Caco-2 (cell line): ENCODE measurements around the gene C4orf50. TPM values are rescaled to one million over a fixed set of nuclear protein-coding genes. Genes with fewer than 3 reads are reported as not detected.

Source experiments
- BruUV-seq: library from RNA; stranded (reverse); fragments of 400-500 nt; replicated peaks from 2 replicates; lab custom pipeline; 2021; lab: Mats Ljungman, UMichigan
- CTCF ChIA-PET: fragments of 300-600 bp; sonication (Branson Sonifier 250); formaldehyde crosslinking; loops from one replicate; lab custom pipeline; 2022; ENCODE audit warnings: antibody characterized with exemption; lab: Charles Lee
- POLR2A ChIA-PET: fragments of 300-600 bp; sonication (Branson Sonifier 250); formaldehyde crosslinking; loops from one replicate; lab custom pipeline; 2022; ENCODE audit warnings: antibody characterized with exemption; lab: Charles Lee
- DNase-seq, 2 experiments: peaks; one replicate each; pipeline versions ENCODE4 v3.0.0 to v3.0.0-alpha.2; 2020 to 2022
- H3K27me3 ChIP-seq: replicated peaks from 2 replicates; pipeline ENCODE4 v1.6.0; 2011; ENCODE audit warnings: low read length; ENCODE audit not compliant: control insufficient read depth, insufficient read depth
- H3K36me3 ChIP-seq: 2 replicates; pipeline ENCODE4 v1.5.1; 2011; ENCODE audit warnings: low read length; ENCODE audit not compliant: control insufficient read depth, insufficient read depth
- H3K4me1 ChIP-seq: fragments of 250-450 bp; sonication (Bioruptor Pico); 2 replicates; pipeline ENCODE4 v1.5.1; 2020; ENCODE audit warnings: mild to moderate bottlenecking
- H3K4me3 ChIP-seq: 2 replicates; pipeline ENCODE4 v1.5.1; 2011; ENCODE audit warnings: low read depth, mild to moderate bottlenecking, control low read depth, low read length
- H3K9me3 ChIP-seq: fragments of 250-450 bp; sonication (Bioruptor Pico); 2 replicates; pipeline ENCODE4 v1.5.1; 2020; ENCODE audit warnings: mild to moderate bottlenecking, moderate library complexity
- H3K27ac Mint-ChIP-seq: one replicate; pipeline ENCODE4 v1.8.0; 2022; ENCODE audit warnings: mixed read lengths; ENCODE audit not compliant: unreplicated experiment
- H3K27me3 Mint-ChIP-seq: one replicate; pipeline ENCODE4 v1.8.0; 2022; ENCODE audit warnings: mixed read lengths; ENCODE audit not compliant: insufficient read depth, unreplicated experiment
- H3K36me3 Mint-ChIP-seq: one replicate; pipeline ENCODE4 v1.8.0; 2022; ENCODE audit warnings: mild to moderate bottlenecking, mixed read lengths; ENCODE audit not compliant: insufficient read depth, unreplicated experiment
- H3K4me1 Mint-ChIP-seq: one replicate; pipeline ENCODE4 v1.8.0; 2022; ENCODE audit warnings: low read depth, mixed read lengths; ENCODE audit not compliant: unreplicated experiment
- H3K4me3 Mint-ChIP-seq: one replicate; pipeline ENCODE4 v1.8.0; 2022; ENCODE audit warnings: mild to moderate bottlenecking, moderate library complexity, mixed read lengths; ENCODE audit not compliant: unreplicated experiment
- H3K9me3 Mint-ChIP-seq: one replicate; pipeline ENCODE4 v1.8.0; 2022; ENCODE audit warnings: mixed read lengths; ENCODE audit not compliant: unreplicated experiment
- CTCF ChIP-seq, 2 experiments: fragments of 200-600 bp in 1 of 2; IDR thresholded peaks; 1 replicate in 1 of 2; 2 replicates in 1 of 2; pipeline versions ENCODE4 v1.5.1 to v1.8.0; 2011 to 2022; ENCODE audit warnings: antibody characterized with exemption in 1 of 2, control low read depth in 1 of 2, inconsistent platforms in 1 of 2, low read depth in 1 of 2, low read length in 1 of 2, mild to moderate bottlenecking in 1 of 2, moderate library complexity in 1 of 2; ENCODE audit not compliant: insufficient read depth in 1 of 2, severe bottlenecking in 1 of 2, unreplicated experiment in 1 of 2
- intact Hi-C: fragments of 100-400 bp; cut with micrococcal nuclease; formaldehyde crosslinking; loops from one replicate; pipeline ENCODE4 v1.10.0; 2022; ENCODE audit not compliant: unreplicated experiment
- total RNA-seq: library from RNA; stranded (reverse); gene quantifications from 2 replicates; pipeline ENCODE4 v1.2.3, GENCODE V29; 2022

Gene C4orf50
- total RNA-seq, 1 experiment from 2014 or later: not detected

GRCh38 chr4:5890063-5890727, 128.0 kb downstream of the C4orf50 start:
- no peak overlapping the region for H3K4me3 ChIP-seq
- ChIA-PET POLR2A (no interaction called here), CTCF (no interaction called here)
- H3K4me1 Mint-ChIP-seq: no peaks in the 10 kb centered on the region
- no peak overlapping the region for H3K27ac Mint-ChIP-seq
- H3K4me1 ChIP-seq: no peaks in the 10 kb centered on the region
- no peak for TF ChIP-seq CTCF (IDR thresholded peaks at IDR 0.05; ENCODE audit: insufficient read depth in 1 of 2, low read depth in 1 of 2, low read length in 1 of 2, severe bottlenecking in 1 of 2, unreplicated experiment in 1 of 2)
- intact Hi-C loops: no loop called here
- H3K4me3 Mint-ChIP-seq: no peak overlapping the region
- H3K36me3 ChIP-seq: no peaks in the 10 kb centered on the region
- no peak for DNase-seq
- no TSS peak for BruUV-seq
- H3K9me3 ChIP-seq: no peaks in the 10 kb centered on the region
- H3K9me3 Mint-ChIP-seq: no peaks in the 10 kb centered on the region
- peaks cover 17% of the 10 kb centered on the region for H3K27me3 Mint-ChIP-seq
- H3K27me3 ChIP-seq: no peaks in the 10 kb centered on the region
- no peaks in the 10 kb centered on the region for H3K36me3 Mint-ChIP-seq

- intact Hi-C loops: no loop called here
- no peak for TF ChIP-seq CTCF (IDR thresholded peaks at IDR 0.05; ENCODE audit: insufficient read depth in 1 of 2, low read depth in 1 of 2, low read length in 1 of 2, severe bottlenecking in 1 of 2, unreplicated experiment in 1 of 2)
- H3K4me1 Mint-ChIP-seq: no peaks in the 10 kb centered on the region
- H3K4me3 Mint-ChIP-seq: peak overlapping the region; percentile 70
- no peak overlapping the region for H3K4me3 ChIP-seq
- H3K4me1 ChIP-seq: no peaks in the 10 kb centered on the region
- no peak overlapping the region for H3K27ac Mint-ChIP-seq
- no peaks in the 10 kb centered on the region for H3K9me3 ChIP-seq
- no peak for DNase-seq
- ChIA-PET POLR2A (no interaction called here), CTCF (no interaction called here)
- no peaks in the 10 kb centered on the region for H3K9me3 Mint-ChIP-seq
- BruUV-seq: no TSS peak
- no peaks in the 10 kb centered on the region for H3K36me3 ChIP-seq
- no peaks in the 10 kb centered on the region for H3K27me3 ChIP-seq
- no peaks in the 10 kb centered on the region for H3K36me3 Mint-ChIP-seq
- peaks cover 19% of the 10 kb centered on the region for H3K27me3 Mint-ChIP-seq
Measured at GRCh38 chr4:5889002-5889696, 129.1 kb downstream of the C4orf50 start.

GRCh38 chr4:5888222-5889001, 129.8 kb downstream of the C4orf50 start:
- CTCF ChIA-PET: no interaction called here
- H3K4me3 ChIP-seq: no peak overlapping the region
- POLR2A ChIA-PET: no interaction called here
- Mint-ChIP-seq H3K27ac (no peak overlapping the region), H3K36me3 (no peaks in the 10 kb centered on the region), H3K4me1 (no peaks in the 10 kb centered on the region), H3K9me3 (no peaks in the 10 kb centered on the region), H3K27me3 (peaks cover 15% of the 10 kb centered on the region), H3K4me3 (peak overlapping the region; percentile 70)
- H3K36me3 ChIP-seq: no peaks in the 10 kb centered on the region
- no peaks in the 10 kb centered on the region for H3K4me1 ChIP-seq
- H3K27me3 ChIP-seq: no peaks in the 10 kb centered on the region
- no peak for TF ChIP-seq CTCF (IDR thresholded peaks at IDR 0.05; ENCODE audit: insufficient read depth in 1 of 2, low read depth in 1 of 2, low read length in 1 of 2, severe bottlenecking in 1 of 2, unreplicated experiment in 1 of 2)
- no peaks in the 10 kb centered on the region for H3K9me3 ChIP-seq
- DNase-seq: no peak
- intact Hi-C loops: no loop called here
- no TSS peak for BruUV-seq
